Motor neuron (in vitro differentiated cells): ENCODE data around the gene ACSM4. TPM values are rescaled to one million over a fixed set of nuclear protein-coding genes. Genes with fewer than 3 reads are reported as not detected.
"Not testable (repeated sequence)": the region's sequence is repeated elsewhere in the genome, so short reads cannot be mapped to it uniquely, and the experiment has no call there.

Experiments
- ATAC-seq, 8 experiments: fragments of 200-7000 bp; cut with Tn5 transposase; replicated peaks in 6 of 8; 2 replicates each; pipeline ENCODE4 v1.8.0; 2021; ENCODE audit warnings: mild to moderate bottlenecking in 8 of 8, moderate library complexity in 8 of 8
- H3K27ac ChIP-seq, 2 donors: fragments of 250-450 bp; sonication (Bioruptor Pico); 2 replicates each; pipeline ENCODE4 v1.9.0; 2021; ENCODE audit warnings: antibody characterized with exemption in 2 of 2, mild to moderate bottlenecking in 2 of 2, moderate library complexity in 1 of 2
- H3K4me1 ChIP-seq, 2 donors: fragments of 250-450 bp; sonication (Bioruptor Pico); replicated peaks in 1 of 2; 2 replicates each; pipeline ENCODE4 v1.6.1; 2021; ENCODE audit warnings: antibody characterized with exemption in 2 of 2, mild to moderate bottlenecking in 2 of 2, moderate library complexity in 1 of 2
- H3K4me3 ChIP-seq, 5 donors: fragments of 250-450 bp; sonication (Bioruptor Pico); 2 replicates each; pipeline ENCODE4 v1.9.0; 2021; ENCODE audit warnings: antibody characterized with exemption in 5 of 5, mild to moderate bottlenecking in 5 of 5, moderate library complexity in 4 of 5
- whole genome bisulfite sequencing, 10 experiments: fragments of 450-650 bp; shearing (Covaris generic); methylation state at CpG; one replicate each; pipeline ENCODE4 v1.0.0; 2022; 5-methylcytosine and 5-hydroxymethylcytosine counted together
- in situ Hi-C, 9 experiments: fragments of 400-800 bp; cut with MboI; loops; one replicate each; pipeline ENCODE4 v1.15.0; 2021; ENCODE audit warnings: low sequenced_read_pairs in 9 of 9, low pct_unique_long_range_greater_than_20kb in 2 of 9; ENCODE audit not compliant: unreplicated experiment in 9 of 9
- total RNA-seq, 8 experiments: library from RNA; unstranded; fragments of 300-600 nt; gene quantifications; 2 replicates each; pipeline versions ENCODE4 v1.2.3 to v1.2.4, GENCODE V29; 2022

The ACSM4 gene
- total RNA-seq, 8 experiments from 2014 or later = not detected

GRCh38 chr12:7302266-7302986, 1.4 kb upstream of the ACSM4 start:
- WGBS, 10 experiments = 9 to 86% (median 69%) methylated on average over 2 to 5 of the region's 5 CpGs; no CpG with 5 or more reads in 1 of the 10 experiments
- in situ Hi-C loops = no loop called here
- H3K4me1 ChIP-seq = no peaks in the 10 kb centered on the region
- ATAC-seq = peak in 5 of 8 experiments; percentile 17 to 99 (median 41)
- H3K27ac ChIP-seq = no peak overlapping the region
- H3K4me3 ChIP-seq = no peak overlapping the region

GRCh38 chr12:7303230-7303629, 642 bp upstream of the ACSM4 start:
- Histone ChIP-seq H3K4me1 (no peaks in the 10 kb centered on the region), H3K4me3 (no peak overlapping the region), H3K27ac (no peak overlapping the region)
- 25 to 93% (median 50%) methylated on average over 1 to 2 of the region's 2 CpGs; no CpG with 5 or more reads in 2 of the 10 experiments for WGBS, 10 experiments
- in situ Hi-C loops = no loop called here
- no peak for ATAC-seq

GRCh38 chr12:7304456-7304855, 584 bp downstream of the ACSM4 start:
- Histone ChIP-seq H3K4me3 (no peak overlapping the region), H3K27ac (no peak overlapping the region), H3K4me1 (no peaks in the 10 kb centered on the region)
- in situ Hi-C loops = no loop called here
- WGBS, 10 experiments = 17 to 100% (median 80%) methylated on average over 1 to 4 of the region's 5 CpGs; no CpG with 5 or more reads in 2 of the 10 experiments
- no peak for ATAC-seq

- no peak overlapping the region for H3K27ac ChIP-seq
- no peak overlapping the region for H3K4me3 ChIP-seq
- in situ Hi-C loops = no loop called here
- 0 to 96% (median 80%) methylated on average over 1 to 3 of the region's 4 CpGs; no CpG with 5 or more reads in 2 of the 10 experiments for WGBS, 10 experiments
- ATAC-seq = no peak
- no peaks in the 10 kb centered on the region for H3K4me1 ChIP-seq
Observed at GRCh38 chr12:7310070-7310469, 6.2 kb downstream of the ACSM4 start.

GRCh38 chr12:7319930-7320329, 16.1 kb downstream of the ACSM4 start:
- Histone ChIP-seq H3K27ac (no peak overlapping the region), H3K4me1 (no peaks in the 10 kb centered on the region), H3K4me3 (no peak overlapping the region)
- in situ Hi-C loops = no loop called here
- 60 to 100% (median 96%) methylated on average over 1 to 2 of the region's 2 CpGs for whole genome bisulfite sequencing, 10 experiments
- ATAC-seq = no peak

- H3K4me3 ChIP-seq = no peak overlapping the region
- no peak overlapping the region for H3K27ac ChIP-seq
- ATAC-seq = peak in 1 of 8 experiments; percentile 23
- H3K4me1 ChIP-seq = no peaks in the 10 kb centered on the region
- in situ Hi-C loops = no loop called here
- 20 to 100% (median 59%) methylated on average over 1 to 2 of the region's 2 CpGs; no CpG with 5 or more reads in 4 of the 10 experiments for WGBS, 10 experiments
Observed at GRCh38 chr12:7321624-7322023, 17.8 kb downstream of the ACSM4 start.

GRCh38 chr12:7322599-7322998, 18.7 kb downstream of the ACSM4 start:
- in situ Hi-C loops = no loop called here
- 17 to 100% (median 80%) methylated on average over 1 to 5 of the region's 5 CpGs; no CpG with 5 or more reads in 2 of the 10 experiments for WGBS, 10 experiments

GRCh38 chr12:7324176-7324575, 20.3 kb downstream of the ACSM4 start:
- Histone ChIP-seq H3K27ac (no peak overlapping the region), H3K4me3 (no peak overlapping the region), H3K4me1 (no peaks in the 10 kb centered on the region)
- no peak for ATAC-seq
- 50 to 100% (median 67%) methylated on average over 1 to 5 of the region's 5 CpGs; no CpG with 5 or more reads in 2 of the 10 experiments for WGBS, 10 experiments
- in situ Hi-C loops = no loop called here

More at GRCh38 chr12:7322599-7322998, 18.7 kb downstream of the ACSM4 start:
- Histone ChIP-seq H3K4me3 (no peak overlapping the region), H3K4me1 (no peaks in the 10 kb centered on the region), H3K27ac (no peak overlapping the region)
- ATAC-seq = no peak

- no peaks in the 10 kb centered on the region for H3K4me1 ChIP-seq
- no peak overlapping the region for H3K4me3 ChIP-seq
- WGBS, 10 experiments = 10 to 75% (median 53%) methylated on average over 5 to 7 of the region's 7 CpGs; no CpG with 5 or more reads in 1 of the 10 experiments
- H3K27ac ChIP-seq = no peak overlapping the region
- ATAC-seq = peak in 1 of 8 experiments; percentile 54
- in situ Hi-C loops = no loop called here
Observed at GRCh38 chr12:7327918-7328317, 24.0 kb downstream of the ACSM4 start.

- H3K4me3 ChIP-seq, ATAC-seq, in situ Hi-C loops, H3K4me1 ChIP-seq, H3K27ac ChIP-seq: not testable (repeated sequence)
- 22 to 100% (median 80%) methylated on average over 1 to 4 of the region's 5 CpGs; no CpG with 5 or more reads in 1 of the 10 experiments for WGBS, 10 experiments
Observed at GRCh38 chr12:7337790-7338189, 33.9 kb downstream of the ACSM4 start.

GRCh38 chr12:7339675-7340074, 35.8 kb downstream of the ACSM4 start:
- 40 to 75% (median 61%) methylated on average over 1 of the region's 1 CpG; no CpG with 5 or more reads in 6 of the 10 experiments for WGBS, 10 experiments
- no peaks in the 10 kb centered on the region for H3K4me1 ChIP-seq
- H3K27ac ChIP-seq = no peak overlapping the region
- no peak overlapping the region for H3K4me3 ChIP-seq
- in situ Hi-C loops = no loop called here
- ATAC-seq = no peak

- Histone ChIP-seq H3K27ac (no peak overlapping the region), H3K4me3 (no peak overlapping the region), H3K4me1 (no peaks in the 10 kb centered on the region)
- peak in 2 of 8 experiments; percentile 77 to 83 for ATAC-seq
- in situ Hi-C loops = no loop called here
Observed at GRCh38 chr12:7344833-7345606, 41.1 kb downstream of the ACSM4 start.

- H3K4me3 ChIP-seq = no peak overlapping the region
- H3K27ac ChIP-seq = no peak overlapping the region
- WGBS, 10 experiments = 55 to 100% (median 89%) methylated on average over 1 to 6 of the region's 6 CpGs
- ATAC-seq = no peak
- in situ Hi-C loops = no loop called here
- H3K4me1 ChIP-seq = no peaks in the 10 kb centered on the region
Observed at GRCh38 chr12:7346551-7347225, 42.8 kb downstream of the ACSM4 start.
